ENCODE data around the gene CASK.

CASK gene

DNA sequence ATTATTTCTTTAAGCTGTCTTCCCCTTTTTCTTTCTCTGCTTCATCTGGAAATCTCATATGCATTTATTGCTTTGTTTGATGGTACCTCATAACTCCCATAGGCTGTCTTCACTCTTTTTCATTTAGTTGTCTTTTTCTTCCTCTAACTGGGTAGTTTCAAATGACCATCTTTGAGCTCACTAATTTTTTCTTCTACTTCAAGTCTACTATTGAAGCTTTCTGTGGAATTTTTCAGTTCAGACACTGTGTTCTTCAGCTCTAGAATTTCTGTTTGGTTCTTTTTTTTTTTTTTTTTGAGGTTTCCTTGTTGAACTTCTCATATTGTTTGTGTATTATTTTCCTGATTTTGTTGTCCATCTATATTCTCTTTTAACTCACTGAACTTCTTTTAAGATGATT, 23.0 kb downstream of the CASK start:
- H3K27me3 ChIP-seq (ENCODE audit: control insufficient read depth in 1 of 2, insufficient read depth in 1 of 2, low read length in 2 of 2), result no peaks in the 10 kb centered on the region
- no peak overlapping the region for H2BK5ac ChIP-seq (ENCODE audit: low read depth, low read length, poor library complexity, severe bottlenecking)
- no peak overlapping the region for H4K91ac ChIP-seq (ENCODE audit: low read length)
- no peak overlapping the region for H3K18ac ChIP-seq (ENCODE audit: low read depth in 1 of 2, low read length in 2 of 2)
- H3K36me3 ChIP-seq (ENCODE audit: control insufficient read depth in 1 of 2, insufficient read depth in 2 of 2, low read depth in 1 of 2, low read length in 2 of 2), result peaks cover 0 to 9% of the 10 kb centered on the region in 2 experiments
- no peak overlapping the region for H2AK5ac ChIP-seq (ENCODE audit: low read length, severe bottlenecking)
- H3K4me3 ChIP-seq (ENCODE audit: insufficient read depth in 1 of 2, low read depth in 1 of 2, low read length in 2 of 2), result no peak overlapping the region
- H4K8ac ChIP-seq (ENCODE audit: low read length), result no peak overlapping the region
- DNase-seq, result no peak
- H2BK15ac ChIP-seq (ENCODE audit: low read depth, poor library complexity, severe bottlenecking), result no peak overlapping the region
- H3K9me3 ChIP-seq (ENCODE audit: control insufficient read depth, low read length), result peaks cover 40% of the 10 kb centered on the region
- H3K4ac ChIP-seq (ENCODE audit: low read depth in 1 of 2, low read length in 2 of 2), result no peak overlapping the region
- no peaks in the 10 kb centered on the region for H3K4me1 ChIP-seq (ENCODE audit: control insufficient read depth, insufficient read depth, low read depth, low read length)
- H2AFZ ChIP-seq (ENCODE audit: low read depth, low read length), result no peak overlapping the region
- no peak overlapping the region for H3K14ac ChIP-seq (ENCODE audit: low read length in 2 of 2)
- peaks cover 3% of the 10 kb centered on the region for H3K79me1 ChIP-seq (replicated peaks; ENCODE audit: low read length, poor library complexity, severe bottlenecking)
- no peak overlapping the region for H3K27ac ChIP-seq (ENCODE audit: low read length, poor library complexity, severe bottlenecking)
- no peak overlapping the region for H3K23ac ChIP-seq (ENCODE audit: low read length in 2 of 2)
- H3K9ac ChIP-seq (ENCODE audit: low read length), result no peak overlapping the region
- no peak overlapping the region for H3K4me2 ChIP-seq (ENCODE audit: low read length, poor library complexity, severe bottlenecking)
- no peak overlapping the region for H2BK12ac ChIP-seq (ENCODE audit: low read length in 2 of 2)
- H2BK120ac ChIP-seq (ENCODE audit: low read depth, low read length), result no peak overlapping the region

DNA sequence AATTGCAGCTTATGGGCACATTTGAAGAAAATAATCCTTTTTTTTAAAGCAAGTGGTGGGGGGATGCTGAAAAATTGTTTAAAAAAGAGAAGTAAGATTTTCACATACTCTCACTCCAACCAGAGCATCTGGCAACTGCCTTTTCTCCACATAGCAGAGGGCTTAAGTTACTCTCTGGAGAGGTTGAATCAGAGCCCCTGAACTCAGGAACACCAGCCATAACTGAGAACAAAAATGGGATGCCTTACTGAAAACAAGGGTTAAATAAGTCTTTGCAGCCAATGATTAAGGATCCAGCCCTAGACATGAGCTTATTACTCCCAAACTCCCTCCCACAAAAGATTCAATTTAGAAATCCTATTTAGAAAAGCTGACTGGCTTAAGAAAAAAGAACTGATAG, 27.5 kb downstream of the CASK start:
- Histone ChIP-seq H3K4me2 (ENCODE audit: low read length, poor library complexity, severe bottlenecking) (no peak overlapping the region), H2BK120ac (ENCODE audit: low read depth, low read length) (no peak overlapping the region), H4K8ac (ENCODE audit: low read length) (no peak overlapping the region), H3K9ac (ENCODE audit: low read length) (no peak overlapping the region), H2AK5ac (ENCODE audit: low read length, severe bottlenecking) (no peak overlapping the region), H2BK15ac (ENCODE audit: low read depth, poor library complexity, severe bottlenecking) (no peak overlapping the region), H4K91ac (ENCODE audit: low read length) (no peak overlapping the region), H3K36me3 (ENCODE audit: control insufficient read depth in 1 of 2, insufficient read depth in 2 of 2, low read depth in 1 of 2, low read length in 2 of 2) (no peaks in the 10 kb centered on the region), H3K9me3 (ENCODE audit: control insufficient read depth, low read length) (peaks cover 38% of the 10 kb centered on the region), H3K14ac (ENCODE audit: low read length in 2 of 2) (no peak overlapping the region), H2BK5ac (ENCODE audit: low read depth, low read length, poor library complexity, severe bottlenecking) (no peak overlapping the region), H3K27ac (ENCODE audit: low read length, poor library complexity, severe bottlenecking) (no peak overlapping the region), H3K4me1 (ENCODE audit: control insufficient read depth, insufficient read depth, low read depth, low read length) (no peaks in the 10 kb centered on the region), H3K4ac (ENCODE audit: low read depth in 1 of 2, low read length in 2 of 2) (no peak overlapping the region), H3K23ac (ENCODE audit: low read length in 2 of 2) (no peak overlapping the region), H3K79me1 (replicated peaks; ENCODE audit: low read length, poor library complexity, severe bottlenecking) (no peaks in the 10 kb centered on the region), H3K4me3 (ENCODE audit: insufficient read depth in 1 of 2, low read depth in 1 of 2, low read length in 2 of 2) (no peak overlapping the region), H2AFZ (ENCODE audit: low read depth, low read length) (no peak overlapping the region), H3K18ac (ENCODE audit: low read depth in 1 of 2, low read length in 2 of 2) (no peak overlapping the region), H3K27me3 (ENCODE audit: control insufficient read depth in 1 of 2, insufficient read depth in 1 of 2, low read length in 2 of 2) (no peaks in the 10 kb centered on the region), H2BK12ac (ENCODE audit: low read length in 2 of 2) (no peak overlapping the region)
- DNase-seq, result no peak

DNA sequence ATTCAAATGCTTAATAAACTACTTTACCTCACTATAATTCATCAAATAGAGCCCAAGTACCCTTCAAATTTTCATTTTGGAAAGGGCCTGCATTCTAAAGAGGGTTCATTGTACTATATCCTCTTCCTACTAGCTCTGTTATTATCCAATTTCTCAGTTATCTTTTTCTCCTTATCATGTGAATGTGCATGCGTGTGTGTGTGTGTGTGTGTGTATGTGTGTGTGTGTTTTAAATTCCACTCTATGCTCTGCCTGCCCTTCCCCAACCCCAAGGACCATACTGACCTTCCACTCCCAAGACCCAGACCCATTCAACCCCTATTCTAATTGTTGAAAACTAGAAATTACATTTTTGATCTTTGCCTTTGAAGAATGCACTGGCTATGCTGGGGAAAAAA, 33.3 kb downstream of the CASK start:
- Histone ChIP-seq H3K23ac (ENCODE audit: low read length in 2 of 2) (no peak overlapping the region), H3K14ac (ENCODE audit: low read length in 2 of 2) (no peak overlapping the region)

DNA sequence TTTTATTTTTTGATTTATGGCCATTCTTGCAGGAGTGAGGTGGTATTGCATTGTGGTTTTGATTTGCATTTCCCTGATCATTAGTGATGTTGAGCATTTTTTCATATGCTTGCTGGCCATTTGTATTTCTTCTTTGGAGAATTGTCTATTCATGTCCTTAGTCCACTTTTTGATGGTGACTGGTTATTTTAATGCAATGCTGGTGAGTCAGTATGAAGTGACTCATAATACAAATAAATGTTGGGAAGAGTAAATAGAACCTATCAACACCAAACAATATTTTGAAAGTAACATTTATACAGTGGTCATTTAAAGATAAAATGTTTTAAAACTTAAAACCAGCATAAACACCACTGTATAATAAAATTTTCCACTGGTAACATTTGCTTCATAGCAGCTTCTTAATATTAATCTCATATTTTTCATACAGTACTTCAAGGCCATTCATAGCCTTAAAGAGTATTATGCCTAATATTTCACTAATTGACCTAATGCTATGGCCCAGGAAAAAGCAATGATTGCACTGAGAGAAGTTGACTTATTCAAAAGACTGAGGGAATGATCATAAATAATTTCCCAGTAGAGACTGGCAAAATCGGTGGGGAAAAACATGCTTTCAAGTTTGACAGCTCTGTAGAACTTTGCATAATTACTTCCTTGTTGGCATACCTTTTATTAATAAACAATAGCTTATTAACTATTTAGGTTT, 33.9 kb downstream of the CASK start:
- Histone ChIP-seq H3K36me3 (ENCODE audit: control insufficient read depth in 1 of 2, insufficient read depth in 2 of 2, low read depth in 1 of 2, low read length in 2 of 2) (no peaks in the 10 kb centered on the region), H3K18ac (ENCODE audit: low read depth in 1 of 2, low read length in 2 of 2) (no peak overlapping the region), H3K4me1 (ENCODE audit: control insufficient read depth, insufficient read depth, low read depth, low read length) (no peaks in the 10 kb centered on the region), H2BK12ac (ENCODE audit: low read length in 2 of 2) (no peak overlapping the region), H2BK5ac (ENCODE audit: low read depth, low read length, poor library complexity, severe bottlenecking) (no peak overlapping the region), H4K8ac (ENCODE audit: low read length) (no peak overlapping the region), H3K14ac (ENCODE audit: low read length in 2 of 2) (no peak overlapping the region), H3K9me3 (ENCODE audit: control insufficient read depth, low read length) (peaks cover 4% of the 10 kb centered on the region), H2AK5ac (ENCODE audit: low read length, severe bottlenecking) (no peak overlapping the region), H3K4me3 (ENCODE audit: insufficient read depth in 1 of 2, low read depth in 1 of 2, low read length in 2 of 2) (no peak overlapping the region), H3K4me2 (ENCODE audit: low read length, poor library complexity, severe bottlenecking) (no peak overlapping the region), H3K4ac (ENCODE audit: low read depth in 1 of 2, low read length in 2 of 2) (no peak overlapping the region), H3K27me3 (ENCODE audit: control insufficient read depth in 1 of 2, insufficient read depth in 1 of 2, low read length in 2 of 2) (no peaks in the 10 kb centered on the region), H2BK120ac (ENCODE audit: low read depth, low read length) (no peak overlapping the region), H3K23ac (ENCODE audit: low read length in 2 of 2) (no peak overlapping the region), H3K9ac (ENCODE audit: low read length) (no peak overlapping the region), H3K79me1 (replicated peaks; ENCODE audit: low read length, poor library complexity, severe bottlenecking) (no peaks in the 10 kb centered on the region), H3K27ac (ENCODE audit: low read length, poor library complexity, severe bottlenecking) (no peak overlapping the region), H4K91ac (ENCODE audit: low read length) (no peak overlapping the region), H2AFZ (ENCODE audit: low read depth, low read length) (no peak overlapping the region), H2BK15ac (ENCODE audit: low read depth, poor library complexity, severe bottlenecking) (no peak overlapping the region)
- DNase-seq, result peak; percentile 33
- WGBS, result no CpG with 5 or more reads among the region's 1 CpG

More for the DNA sequence above, 33.3 kb downstream of the CASK start:
- Histone ChIP-seq H3K18ac (ENCODE audit: low read depth in 1 of 2, low read length in 2 of 2) (no peak overlapping the region), H4K8ac (ENCODE audit: low read length) (no peak overlapping the region), H2BK5ac (ENCODE audit: low read depth, low read length, poor library complexity, severe bottlenecking) (no peak overlapping the region), H3K4me2 (ENCODE audit: low read length, poor library complexity, severe bottlenecking) (no peak overlapping the region), H2BK120ac (ENCODE audit: low read depth, low read length) (no peak overlapping the region), H3K27me3 (ENCODE audit: control insufficient read depth in 1 of 2, insufficient read depth in 1 of 2, low read length in 2 of 2) (no peaks in the 10 kb centered on the region), H3K27ac (ENCODE audit: low read length, poor library complexity, severe bottlenecking) (no peak overlapping the region), H2AFZ (ENCODE audit: low read depth, low read length) (no peak overlapping the region), H2BK12ac (ENCODE audit: low read length in 2 of 2) (no peak overlapping the region), H3K4me1 (ENCODE audit: control insufficient read depth, insufficient read depth, low read depth, low read length) (no peaks in the 10 kb centered on the region), H3K79me1 (replicated peaks; ENCODE audit: low read length, poor library complexity, severe bottlenecking) (no peaks in the 10 kb centered on the region), H3K4ac (ENCODE audit: low read depth in 1 of 2, low read length in 2 of 2) (no peak overlapping the region), H3K9me3 (ENCODE audit: control insufficient read depth, low read length) (peaks cover 4% of the 10 kb centered on the region), H3K4me3 (ENCODE audit: insufficient read depth in 1 of 2, low read depth in 1 of 2, low read length in 2 of 2) (no peak overlapping the region), H3K9ac (ENCODE audit: low read length) (no peak overlapping the region), H2AK5ac (ENCODE audit: low read length, severe bottlenecking) (no peak overlapping the region), H2BK15ac (ENCODE audit: low read depth, poor library complexity, severe bottlenecking) (no peak overlapping the region), H3K36me3 (ENCODE audit: control insufficient read depth in 1 of 2, insufficient read depth in 2 of 2, low read depth in 1 of 2, low read length in 2 of 2) (no peaks in the 10 kb centered on the region), H4K91ac (ENCODE audit: low read length) (no peak overlapping the region)
- no peak for DNase-seq
- WGBS, result no CpG with 5 or more reads among the region's 1 CpG

Measured in mesenchymal stem cell (in vitro differentiated cells and primary cell).